Peyer's patch (tissue), 4 donors: ENCODE measurements around the gene BMP6.

Experiments
- CTCF ChIP-seq, 6 experiments: fragments of 450-650 bp in 4 of 6; fragments of 200-600 bp in 2 of 6; sonication (generic) in 1 of 6; IDR thresholded peaks; one replicate each; pipeline ENCODE4 v1.5.1; 2017 to 2019; ENCODE audit warnings: antibody characterized with exemption in 6 of 6, mild to moderate bottlenecking in 3 of 6, moderate library complexity in 1 of 6
- POLR2A ChIP-seq, 2 donors: fragments of 450-650 bp; IDR thresholded peaks; one replicate each; pipeline ENCODE4 v1.5.1; 2017; ENCODE audit warnings: antibody characterized with exemption in 2 of 2, mild to moderate bottlenecking in 2 of 2, moderate library complexity in 2 of 2

- no peak for TF ChIP-seq CTCF (IDR thresholded peaks at IDR 0.05)
- TF ChIP-seq POLR2A (IDR thresholded peaks at IDR 0.05) = no peak
Measured at GRCh38 chr6:7904654-7905319, 178.9 kb downstream of the BMP6 start.
